Mammary epithelial cell (primary cell): Measurements from ENCODE around the gene HAAO.

Source experiments
- EZH2 ChIP-seq: IDR thresholded peaks from 2 replicates; pipeline ENCODE4 v1.6.1; 2012; ENCODE audit warnings: low read length, inconsistent platforms, borderline replicate concordance
- TF ChIP-seq, protein P1 (sequence below), 2 donors: IDR thresholded peaks in 1 of 2; conservative IDR thresholded peaks in 1 of 2; 2 replicates each; pipeline ENCODE4 v1.5.1; 2011 to 2012; ENCODE audit warnings: inconsistent platforms in 2 of 2, low read length in 2 of 2, mild to moderate bottlenecking in 2 of 2, control low read depth in 1 of 2, low read depth in 1 of 2; ENCODE audit not compliant: insufficient read depth in 1 of 2; ENCODE audit errors: extremely low read depth in 1 of 2

GRCh38 chr2:42775186-42775585, 17.2 kb downstream of the HAAO start:
- no peak for TF ChIP-seq EZH2
- TF ChIP-seq, protein P1, sequence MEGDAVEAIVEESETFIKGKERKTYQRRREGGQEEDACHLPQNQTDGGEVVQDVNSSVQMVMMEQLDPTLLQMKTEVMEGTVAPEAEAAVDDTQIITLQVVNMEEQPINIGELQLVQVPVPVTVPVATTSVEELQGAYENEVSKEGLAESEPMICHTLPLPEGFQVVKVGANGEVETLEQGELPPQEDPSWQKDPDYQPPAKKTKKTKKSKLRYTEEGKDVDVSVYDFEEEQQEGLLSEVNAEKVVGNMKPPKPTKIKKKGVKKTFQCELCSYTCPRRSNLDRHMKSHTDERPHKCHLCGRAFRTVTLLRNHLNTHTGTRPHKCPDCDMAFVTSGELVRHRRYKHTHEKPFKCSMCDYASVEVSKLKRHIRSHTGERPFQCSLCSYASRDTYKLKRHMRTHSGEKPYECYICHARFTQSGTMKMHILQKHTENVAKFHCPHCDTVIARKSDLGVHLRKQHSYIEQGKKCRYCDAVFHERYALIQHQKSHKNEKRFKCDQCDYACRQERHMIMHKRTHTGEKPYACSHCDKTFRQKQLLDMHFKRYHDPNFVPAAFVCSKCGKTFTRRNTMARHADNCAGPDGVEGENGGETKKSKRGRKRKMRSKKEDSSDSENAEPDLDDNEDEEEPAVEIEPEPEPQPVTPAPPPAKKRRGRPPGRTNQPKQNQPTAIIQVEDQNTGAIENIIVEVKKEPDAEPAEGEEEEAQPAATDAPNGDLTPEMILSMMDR (conservative IDR thresholded peaks at IDR 0.05 in 1 of 2, IDR thresholded peaks at IDR 0.05 in 1 of 2; ENCODE audit: extremely low read depth in 1 of 2, insufficient read depth in 1 of 2, low read depth in 1 of 2, low read length in 2 of 2) = no peak
